HG02571 (cell line): ENCODE results near the gene PUSL1.

Source experiments
- ATAC-seq: cut with Tn5 transposase; IDR thresholded peaks from one replicate; pipeline ENCODE4 v1.9.1; 2021; ENCODE audit warnings: mild to moderate bottlenecking, moderate library complexity; ENCODE audit not compliant: unreplicated experiment

PUSL1 gene

GRCh38 chr1:1307923-1308755 lies at the start of gene PUSL1, which contains the start of gene ACAP3:
PUSL1 (plus strand) TSS chr1:1308597; CDS start chr1:1308644, 47 bp downstream.
ACAP3 (minus strand) TSS chr1:1307930; CDS start chr1:1307815, 115 bp downstream.
- peak; percentile 52 for ATAC-seq

- ATAC-seq: no peak
Observed at GRCh38 chr1:1259119-1259488, 49.3 kb upstream of the PUSL1 start.

GRCh38 chr1:1259540-1259939 lies 48.9 kb upstream of the PUSL1 start:
- no peak for ATAC-seq

GRCh38 chr1:1259951-1260600 lies 48.3 kb upstream of the PUSL1 start:
- ATAC-seq: no peak

- no peak for ATAC-seq
Observed at GRCh38 chr1:1260843-1261560, 47.4 kb upstream of the PUSL1 start.

GRCh38 chr1:1262071-1262470 lies 46.3 kb upstream of the PUSL1 start:
- no peak for ATAC-seq

- ATAC-seq: no peak
Observed at GRCh38 chr1:1262758-1263157, 45.6 kb upstream of the PUSL1 start.

GRCh38 chr1:1264026-1264425 lies 44.4 kb upstream of the PUSL1 start:
- ATAC-seq: no peak

GRCh38 chr1:1264868-1265272 lies 43.5 kb upstream of the PUSL1 start:
- ATAC-seq: no peak

- no peak for ATAC-seq
Observed at GRCh38 chr1:1267488-1268283, 40.7 kb upstream of the PUSL1 start.

- ATAC-seq: no peak
Observed at GRCh38 chr1:1268284-1268682, 40.1 kb upstream of the PUSL1 start.

GRCh38 chr1:1270813-1271212 lies 37.6 kb upstream of the PUSL1 start:
- ATAC-seq: no peak

- ATAC-seq: no peak
Observed at GRCh38 chr1:1272341-1273208, 35.8 kb upstream of the PUSL1 start.

GRCh38 chr1:1273209-1273511 lies 35.2 kb upstream of the PUSL1 start:
- no peak for ATAC-seq

- peak; percentile 69 for ATAC-seq
Observed at GRCh38 chr1:1273512-1274298, 34.7 kb upstream of the PUSL1 start, which contains the start of gene UBE2J2. UBE2J2 (minus strand) TSS chr1:1273854; CDS start chr1:1267992, 5,862 bp downstream.

GRCh38 chr1:1274299-1274930 lies 34.0 kb upstream of the PUSL1 start:
- ATAC-seq: no peak

- ATAC-seq: no peak
Observed at GRCh38 chr1:1274931-1275431, 33.4 kb upstream of the PUSL1 start.

- no peak for ATAC-seq
Observed at GRCh38 chr1:1275836-1276235, 32.6 kb upstream of the PUSL1 start.
